TTC549 (cell line): ENCODE measurements around the gene MAP1S.

Experiments used
- FAIRE-seq: peaks from 2 replicates; lab custom pipeline; 2012; peaks lifted over from hg19 to GRCh38; lab: Jason Lieb, UNC

Gene MAP1S

DNA sequence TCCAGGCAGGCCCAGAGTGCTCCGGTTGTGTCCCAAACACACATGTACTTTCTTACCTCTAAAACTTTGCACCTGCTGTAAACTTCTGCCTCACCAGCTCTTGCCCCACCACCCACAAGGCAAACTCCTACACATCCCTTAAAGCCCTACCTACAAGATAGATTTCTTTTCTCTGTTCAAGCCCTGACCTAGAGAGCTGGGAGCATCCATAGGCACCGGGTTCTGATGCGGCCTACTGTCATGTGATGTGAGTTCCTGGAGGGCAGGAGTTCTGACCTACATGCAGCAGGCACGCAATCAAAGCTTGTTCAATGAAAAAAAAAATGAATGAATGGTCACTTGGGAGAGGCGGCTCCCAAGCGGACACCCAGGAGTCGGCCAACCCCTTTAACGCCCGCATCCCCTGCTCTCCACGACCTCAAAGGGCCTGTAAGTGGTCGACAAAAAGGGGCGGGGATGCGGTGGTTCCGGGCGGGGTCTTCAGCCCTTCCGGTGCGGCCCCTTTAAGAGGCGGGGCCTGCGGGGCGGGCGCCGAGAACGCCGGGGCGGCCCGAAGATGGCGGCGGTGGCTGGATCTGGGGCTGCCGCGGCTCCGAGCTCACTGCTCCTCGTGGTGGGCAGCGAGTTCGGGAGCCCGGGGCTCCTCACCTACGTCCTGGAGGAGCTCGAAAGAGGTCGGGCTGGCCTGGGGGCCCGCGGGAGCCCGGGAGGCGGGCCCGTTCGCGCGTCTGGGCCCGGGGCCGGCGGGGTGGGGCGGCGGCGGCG, at the start of gene MAP1S:
Gene MAP1S (plus strand): TSS at position 534 of the 765 bp plus-strand sequence. CDS start 23 bp downstream, at position 557.
- FAIRE-seq = no peak

DNA sequence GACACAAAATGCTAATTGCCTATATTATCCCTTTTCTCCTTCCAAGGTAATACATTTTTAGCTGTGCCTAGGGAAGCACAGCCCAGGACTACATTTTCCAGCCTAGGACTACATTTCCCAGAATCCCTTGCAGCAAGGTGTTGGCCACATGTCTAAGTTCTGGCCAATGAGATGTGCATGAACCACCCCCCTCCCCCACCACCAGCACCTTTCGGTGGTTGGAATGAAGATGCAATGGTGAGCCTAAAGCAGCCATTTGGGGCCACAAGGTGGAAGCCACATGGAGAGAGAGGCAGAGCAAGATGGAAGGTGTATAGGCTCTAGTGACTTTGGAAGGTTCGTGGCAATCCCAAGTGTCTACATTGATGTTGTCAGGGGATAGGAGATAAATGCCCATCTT, 47.4 kb upstream of the MAP1S start:
- peak; percentile 61 for FAIRE-seq

GRCh38 chr19:17673937-17674799, 45.1 kb upstream of the MAP1S start:
- no peak for FAIRE-seq

DNA sequence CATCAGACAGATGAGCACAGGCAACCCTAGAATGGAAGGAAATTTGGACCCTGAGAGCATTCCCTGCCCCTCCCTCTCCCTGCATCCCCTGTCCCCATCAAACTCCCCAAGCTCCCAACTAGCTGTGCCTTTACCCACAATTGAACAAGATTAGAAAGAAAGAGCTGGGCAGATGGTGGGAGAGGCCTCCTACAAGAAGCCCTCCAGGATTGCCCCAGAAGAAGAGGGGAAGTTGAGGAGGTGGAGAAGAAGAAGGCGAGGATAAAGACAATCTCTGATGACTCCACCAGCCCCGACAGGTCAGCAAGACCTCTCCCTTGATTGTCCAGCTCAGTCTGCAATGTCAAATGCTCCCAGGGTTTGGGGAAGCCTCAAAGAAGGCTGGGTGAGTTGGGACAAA, 43.0 kb upstream of the MAP1S start:
- no peak for FAIRE-seq

DNA sequence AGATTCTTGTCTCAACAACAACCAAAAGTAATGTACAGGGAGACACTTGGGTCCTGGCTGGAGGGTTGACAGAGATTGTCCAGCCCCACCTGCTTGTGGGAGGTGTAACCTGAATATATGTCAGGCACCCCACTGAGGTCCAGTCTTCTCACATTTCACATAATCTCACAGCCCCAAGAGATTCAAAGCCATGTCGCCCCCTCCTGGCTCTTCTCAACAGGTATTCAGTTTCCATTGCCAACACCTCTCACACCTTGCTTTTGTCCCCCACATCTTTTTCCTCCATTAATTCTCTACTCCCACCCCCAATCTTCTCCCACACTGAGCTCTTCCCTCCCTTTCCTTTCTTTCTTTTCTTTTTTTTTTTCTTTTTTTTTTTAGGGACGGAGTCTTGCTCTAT, 42.3 kb upstream of the MAP1S start:
- no peak for FAIRE-seq

- FAIRE-seq = no peak
These were observed 40.4 kb upstream of the MAP1S start for GRCh38 chr19:17678836-17679235.

DNA sequence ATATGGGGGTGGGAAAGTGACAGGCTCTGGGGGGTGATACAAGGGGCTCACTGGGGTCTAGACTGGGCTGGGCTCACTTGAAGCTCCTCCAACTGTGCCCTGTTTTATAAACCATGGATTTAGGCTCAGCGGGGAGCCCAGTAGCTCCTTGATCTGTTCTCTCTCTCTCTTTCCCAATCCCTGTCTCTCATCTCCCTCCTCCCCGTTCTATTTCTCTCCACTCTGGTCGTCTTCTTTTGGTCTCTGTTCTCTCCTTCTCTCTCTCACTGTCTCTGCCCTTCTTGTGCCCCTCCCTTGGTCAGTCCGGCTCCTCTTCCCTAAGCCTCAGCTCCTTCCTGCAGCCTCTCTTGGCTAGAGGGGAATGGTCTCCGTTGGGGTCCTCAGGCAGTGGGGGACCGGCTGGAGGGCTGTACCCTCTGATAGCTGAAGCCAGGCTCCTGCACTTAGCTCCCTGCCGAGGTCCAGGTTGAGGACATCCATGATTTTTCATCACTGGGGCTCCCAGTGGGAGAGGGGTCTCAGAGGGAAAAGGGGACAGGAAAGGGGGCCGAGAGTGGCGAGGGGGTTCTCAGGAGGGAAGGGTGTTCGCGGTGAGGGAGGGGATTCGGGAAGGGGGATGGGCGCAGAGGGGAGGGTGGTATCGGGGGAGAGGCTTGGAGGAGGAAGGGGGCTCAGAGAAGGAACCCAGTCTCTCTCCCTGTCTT, 39.6 kb upstream of the MAP1S start:
- FAIRE-seq = no peak

DNA sequence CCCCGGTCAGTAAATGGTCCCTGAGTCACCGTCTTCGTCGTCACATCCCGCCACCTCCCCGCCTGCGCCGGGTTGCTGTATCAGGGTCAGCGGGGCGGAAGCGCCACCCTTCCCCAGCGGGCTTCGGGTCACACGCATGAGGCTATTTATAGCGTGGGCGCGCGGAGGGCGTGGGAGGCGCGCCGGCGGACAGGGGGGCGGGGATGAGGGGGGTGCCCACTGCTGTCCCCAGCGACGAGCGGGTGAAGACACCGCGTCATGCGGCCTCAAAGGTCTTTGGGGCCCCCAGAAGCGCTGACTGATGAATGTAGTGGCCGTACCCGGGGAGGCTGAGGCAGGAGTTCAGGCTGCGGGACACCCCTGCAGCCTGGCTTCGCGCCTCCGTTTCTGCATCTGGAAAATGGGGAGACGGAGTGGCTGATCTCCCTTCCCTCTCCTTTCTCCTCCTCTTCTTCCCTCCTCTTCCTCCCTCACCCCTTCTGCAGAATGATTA, 39.0 kb upstream of the MAP1S start:
- no peak for FAIRE-seq

GRCh38 chr19:17681505-17682125, 37.7 kb upstream of the MAP1S start:
- FAIRE-seq = no peak

DNA sequence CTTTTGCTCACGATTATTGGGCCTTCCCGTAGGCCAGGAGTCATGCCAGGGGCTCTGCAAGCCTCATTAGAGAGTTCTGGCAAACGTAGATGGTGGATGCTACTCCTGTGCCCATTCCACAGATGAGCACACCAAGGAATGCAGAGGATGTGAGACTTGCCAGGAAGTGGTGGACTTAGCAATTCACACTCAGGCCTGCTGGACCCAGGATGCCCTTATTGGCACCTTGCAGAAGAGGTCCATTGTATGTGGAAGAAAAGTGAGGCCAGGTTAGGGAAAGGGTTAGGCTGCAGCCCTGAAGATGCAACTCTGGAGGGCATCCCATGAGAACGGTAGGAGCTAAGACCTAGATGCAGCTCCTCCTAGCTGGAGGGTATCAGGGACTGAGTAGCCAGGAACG, 37.0 kb upstream of the MAP1S start:
- no peak for FAIRE-seq

GRCh38 chr19:17683078-17683477, 36.2 kb upstream of the MAP1S start:
- no peak for FAIRE-seq

DNA sequence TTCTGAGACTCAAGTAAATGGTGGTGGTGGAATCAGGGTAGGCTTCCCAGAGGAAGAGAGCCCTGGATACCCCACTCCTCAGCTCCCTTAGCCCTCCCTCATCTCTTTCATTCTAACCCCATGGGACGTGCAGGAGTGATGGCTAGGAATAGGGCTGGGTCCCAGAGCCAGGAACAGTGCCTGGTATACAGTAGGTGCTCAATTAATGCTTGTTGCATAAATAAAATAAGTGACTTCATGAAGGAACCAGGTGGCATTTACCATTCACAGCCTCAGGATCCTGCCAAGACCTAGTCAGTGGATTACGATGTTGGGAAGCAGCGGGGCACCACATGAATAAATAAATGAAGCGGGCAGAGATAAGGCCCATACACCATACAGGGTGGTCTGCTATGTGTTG, 35.0 kb upstream of the MAP1S start:
- FAIRE-seq = no peak

- FAIRE-seq = no peak
These were observed 33.7 kb upstream of the MAP1S start for GRCh38 chr19:17685451-17686022.

- no peak for FAIRE-seq
These were observed 33.2 kb upstream of the MAP1S start for GRCh38 chr19:17686023-17686521.

DNA sequence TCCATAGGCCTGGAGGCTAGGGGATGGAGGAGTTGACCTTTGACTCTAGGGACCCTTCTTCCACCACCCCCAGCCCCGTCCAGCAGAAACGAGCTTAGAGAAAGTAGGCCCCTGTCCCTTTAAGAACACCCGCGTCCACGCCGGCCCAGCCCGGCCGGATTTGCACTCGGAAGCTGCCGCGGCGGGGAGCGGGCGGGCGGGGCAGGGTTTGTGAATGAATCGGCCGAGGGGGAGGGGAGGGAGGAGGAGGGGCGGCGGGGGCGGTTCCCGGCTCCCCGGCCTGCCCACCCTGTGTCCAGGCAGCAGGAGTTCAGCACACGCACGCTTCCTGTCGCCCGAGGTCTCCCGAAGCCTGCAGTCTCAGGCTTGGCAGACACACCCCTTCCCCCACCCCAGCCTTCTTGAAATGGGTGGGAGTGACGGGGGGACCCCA, 32.7 kb upstream of the MAP1S start:
- FAIRE-seq = no peak

GRCh38 chr19:17687141-17687856, 32.0 kb upstream of the MAP1S start:
- FAIRE-seq = no peak

DNA sequence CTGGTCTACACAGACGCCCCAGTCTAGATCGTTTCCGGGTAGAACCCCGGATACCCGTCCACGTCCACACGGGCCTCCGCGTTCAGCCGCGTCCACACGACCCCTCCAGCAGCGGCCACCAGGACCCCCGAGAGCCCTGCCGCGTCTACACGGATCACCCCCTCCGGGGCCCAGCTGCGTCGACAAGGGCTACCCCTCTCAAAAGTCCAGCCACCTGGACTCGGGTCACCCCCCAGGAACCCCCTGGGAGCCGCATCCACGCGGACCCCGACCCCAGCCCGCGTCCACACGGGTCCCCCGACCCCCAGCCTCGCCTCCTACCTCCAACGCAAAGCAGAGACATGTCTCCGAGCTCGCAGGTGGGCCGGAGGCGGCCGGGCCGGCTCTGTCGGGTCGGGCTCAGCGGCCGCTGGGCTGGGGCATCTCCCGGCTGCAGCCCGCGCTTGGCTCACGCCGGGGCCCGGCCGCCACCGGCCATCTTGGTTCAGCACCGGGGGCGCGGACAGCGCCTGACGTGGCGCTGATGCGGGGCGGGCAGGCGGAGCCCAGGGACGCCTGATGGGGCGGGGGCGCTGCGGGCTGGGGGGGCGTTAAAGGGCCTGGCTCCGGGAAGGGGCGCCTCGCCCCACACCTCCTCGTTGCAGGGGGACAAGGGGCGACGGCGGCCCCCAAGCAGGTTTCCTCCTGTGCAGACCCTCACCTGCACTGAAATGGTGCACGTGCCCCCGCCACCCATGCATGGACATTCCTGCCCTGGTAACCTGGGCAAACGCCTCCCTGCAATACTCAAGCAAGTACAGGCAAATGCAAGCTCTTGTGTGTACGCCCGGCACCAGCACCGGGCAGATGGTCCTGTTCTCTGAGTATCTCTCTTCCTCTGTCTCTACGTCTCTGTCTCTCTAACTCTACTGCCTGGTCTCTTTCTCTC, 31.2 kb upstream of the MAP1S start, which contains the start of gene UNC13A:
Gene UNC13A (minus strand): TSS at position 498 of the 928 bp plus-strand sequence. CDS start 155 bp downstream, at position 343.
- FAIRE-seq = no peak

GRCh38 chr19:17688853-17689595, 30.3 kb upstream of the MAP1S start:
- no peak for FAIRE-seq

- FAIRE-seq = no peak
These were observed 26.7 kb upstream of the MAP1S start for GRCh38 chr19:17692566-17692965.
